GM13976 (cell line): ENCODE data around the gene HOXA4.

Experiments used
- DNase-seq: peaks from one replicate; pipeline ENCODE4 v3.0.0; 2012; ENCODE audit warnings: low spot score
- CTCF ChIP-seq: IDR thresholded peaks from 2 replicates; pipeline ENCODE4 v1.5.1; 2012; ENCODE audit warnings: borderline replicate concordance, mild to moderate bottlenecking; ENCODE audit not compliant: insufficient read depth; ENCODE audit errors: extremely low read depth, missing control alignments, control extremely low read depth
- in situ Hi-C: fragments of 300-500 bp; cut with MboI; formaldehyde crosslinking; loops from one replicate; pipeline ENCODE4 v1.12.0; 2022; ENCODE audit warnings: low sequenced_read_pairs, mixed read lengths, inconsistent platforms; ENCODE audit not compliant: unreplicated experiment

HOXA4 gene

GRCh38 chr7:27129729-27130539 is 623 bp downstream of the HOXA4 start:
- in situ Hi-C loops, result no loop called here
- DNase-seq, result no peak

GRCh38 chr7:27128776-27129728 is 1.5 kb downstream of the HOXA4 start:
- in situ Hi-C loops, result no loop called here
- no peak for TF ChIP-seq CTCF
- no peak for DNase-seq

More at GRCh38 chr7:27129729-27130539, 623 bp downstream of the HOXA4 start:
- no peak for TF ChIP-seq CTCF

GRCh38 chr7:27128034-27128433 is 2.5 kb downstream of the HOXA4 start:
- no peak for TF ChIP-seq CTCF
- in situ Hi-C loops, result no loop called here
- DNase-seq, result no peak

GRCh38 chr7:27126596-27127327 is 3.8 kb downstream of the HOXA4 start:
- no peak for TF ChIP-seq CTCF
- DNase-seq, result no peak
- in situ Hi-C loops, result no loop called here

GRCh38 chr7:27125986-27126394 is 4.6 kb downstream of the HOXA4 start:
- in situ Hi-C loops, result no loop called here
- TF ChIP-seq CTCF, result no peak
- no peak for DNase-seq
